ENCODE results near the gene SCN5A. TPM values are rescaled to one million over a fixed set of nuclear protein-coding genes. Genes with fewer than 3 reads are reported as not detected.

SCN5A gene
- total RNA-seq, 1 experiment from 2014 or later, result 4.7 TPM

GRCh38 chr3:38542401-38543298 lies 106.8 kb downstream of the SCN5A start:
- no peak overlapping the region for H3K4me3 ChIP-seq
- H3F3A ChIP-seq (ENCODE audit: insufficient read depth, low read depth), result no peaks in the 10 kb centered on the region
- H3K9me3 ChIP-seq (ENCODE audit: insufficient read depth, low read depth), result no peaks in the 10 kb centered on the region
- H4K20me1 ChIP-seq (ENCODE audit: insufficient read depth), result no peaks in the 10 kb centered on the region
- TF ChIP-seq EZH2 (IDR thresholded peaks at IDR 0.05; ENCODE audit: low read depth), result no peak
- TF ChIP-seq, protein P1, sequence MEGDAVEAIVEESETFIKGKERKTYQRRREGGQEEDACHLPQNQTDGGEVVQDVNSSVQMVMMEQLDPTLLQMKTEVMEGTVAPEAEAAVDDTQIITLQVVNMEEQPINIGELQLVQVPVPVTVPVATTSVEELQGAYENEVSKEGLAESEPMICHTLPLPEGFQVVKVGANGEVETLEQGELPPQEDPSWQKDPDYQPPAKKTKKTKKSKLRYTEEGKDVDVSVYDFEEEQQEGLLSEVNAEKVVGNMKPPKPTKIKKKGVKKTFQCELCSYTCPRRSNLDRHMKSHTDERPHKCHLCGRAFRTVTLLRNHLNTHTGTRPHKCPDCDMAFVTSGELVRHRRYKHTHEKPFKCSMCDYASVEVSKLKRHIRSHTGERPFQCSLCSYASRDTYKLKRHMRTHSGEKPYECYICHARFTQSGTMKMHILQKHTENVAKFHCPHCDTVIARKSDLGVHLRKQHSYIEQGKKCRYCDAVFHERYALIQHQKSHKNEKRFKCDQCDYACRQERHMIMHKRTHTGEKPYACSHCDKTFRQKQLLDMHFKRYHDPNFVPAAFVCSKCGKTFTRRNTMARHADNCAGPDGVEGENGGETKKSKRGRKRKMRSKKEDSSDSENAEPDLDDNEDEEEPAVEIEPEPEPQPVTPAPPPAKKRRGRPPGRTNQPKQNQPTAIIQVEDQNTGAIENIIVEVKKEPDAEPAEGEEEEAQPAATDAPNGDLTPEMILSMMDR (conservative IDR thresholded peaks at IDR 0.05), result no peak
- no peaks in the 10 kb centered on the region for H3K36me3 ChIP-seq (ENCODE audit: low read depth)
- no peaks in the 10 kb centered on the region for H3K79me2 ChIP-seq (ENCODE audit: low read depth)
- DNase-seq, result peak in 1 of 2 experiments; percentile 53
- no peaks in the 10 kb centered on the region for H3K9me2 ChIP-seq (ENCODE audit: insufficient read depth)
- intact Hi-C loops (cut with micrococcal nuclease; ENCODE audit: unreplicated experiment), result no loop called here
- H2AFZ ChIP-seq, result no peak overlapping the region
- H3K27me3 ChIP-seq (ENCODE audit: insufficient read depth, low read depth), result peaks cover 8% of the 10 kb centered on the region; the same call in 1 of the 2 replicates
- CTCF ChIA-PET, result no interaction called here
- no TSS peak for BruUV-seq (replicated peaks)
- no peaks in the 10 kb centered on the region for H3K4me1 ChIP-seq (replicated peaks; ENCODE audit: insufficient read depth)
- H3K4me2 ChIP-seq, result no peak overlapping the region
- POLR2A ChIA-PET (ENCODE audit: unreplicated experiment), result no interaction called here
- no peak overlapping the region for H3K27ac ChIP-seq

DNA sequence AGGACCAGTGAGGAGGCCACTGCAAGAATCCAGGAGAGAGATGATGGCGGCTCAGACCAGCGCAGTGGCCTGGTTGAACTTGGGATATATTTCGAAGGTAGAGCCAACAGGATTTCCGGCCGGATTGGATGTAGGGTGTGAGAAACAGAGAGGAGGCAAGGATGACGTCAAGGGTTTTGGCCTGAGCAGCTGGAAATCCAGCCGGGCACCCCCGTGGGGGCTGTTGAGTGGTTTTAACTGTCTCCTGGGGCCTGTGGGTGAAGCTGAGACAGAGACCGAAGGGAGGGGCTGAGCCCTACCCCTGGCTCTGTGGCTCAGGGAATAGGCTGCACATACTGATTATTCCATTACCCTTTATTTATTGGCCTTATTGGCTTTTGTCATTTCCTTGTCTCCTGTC lies 107.7 kb downstream of the SCN5A start:
- no peaks in the 10 kb centered on the region for H4K20me1 ChIP-seq (ENCODE audit: insufficient read depth)
- no peak overlapping the region for H3K27ac ChIP-seq
- no TSS peak for BruUV-seq (replicated peaks)
- no peaks in the 10 kb centered on the region for H3K9me3 ChIP-seq (ENCODE audit: insufficient read depth, low read depth)
- intact Hi-C loops (cut with micrococcal nuclease; ENCODE audit: unreplicated experiment), result no loop called here
- H3F3A ChIP-seq (ENCODE audit: insufficient read depth, low read depth), result no peaks in the 10 kb centered on the region
- H3K36me3 ChIP-seq (ENCODE audit: low read depth), result no peaks in the 10 kb centered on the region
- no peaks in the 10 kb centered on the region for H3K79me2 ChIP-seq (ENCODE audit: low read depth)
- POLR2A ChIA-PET (ENCODE audit: unreplicated experiment), result no interaction called here
- no peak overlapping the region for H2AFZ ChIP-seq
- CTCF ChIA-PET, result no interaction called here
- no peak for DNase-seq
- TF ChIP-seq EZH2 (IDR thresholded peaks at IDR 0.05; ENCODE audit: low read depth), result no peak
- TF ChIP-seq, protein P1 (conservative IDR thresholded peaks at IDR 0.05), result no peak
- H3K9me2 ChIP-seq (ENCODE audit: insufficient read depth), result no peaks in the 10 kb centered on the region
- H3K27me3 ChIP-seq (ENCODE audit: insufficient read depth, low read depth), result peaks cover 8% of the 10 kb centered on the region; the same call in 1 of the 2 replicates
- H3K4me2 ChIP-seq, result no peak overlapping the region
- no peaks in the 10 kb centered on the region for H3K4me1 ChIP-seq (replicated peaks; ENCODE audit: insufficient read depth)
- H3K4me3 ChIP-seq, result no peak overlapping the region

GRCh38 chr3:38538773-38539353 lies 110.6 kb downstream of the SCN5A start:
- ChIA-PET POLR2A (ENCODE audit: unreplicated experiment) (no interaction called here), CTCF (no interaction called here)
- Histone ChIP-seq H3K36me3 (ENCODE audit: low read depth) (no peaks in the 10 kb centered on the region), H3K27ac (no peak overlapping the region), H3K4me3 (no peak overlapping the region), H3K9me2 (ENCODE audit: insufficient read depth) (no peaks in the 10 kb centered on the region), H3K79me2 (ENCODE audit: low read depth) (no peaks in the 10 kb centered on the region), H2AFZ (no peak overlapping the region), H3K27me3 (ENCODE audit: insufficient read depth, low read depth) (no peaks in the 10 kb centered on the region), H3K9me3 (ENCODE audit: insufficient read depth, low read depth) (no peaks in the 10 kb centered on the region), H4K20me1 (ENCODE audit: insufficient read depth) (no peaks in the 10 kb centered on the region), H3F3A (ENCODE audit: insufficient read depth, low read depth) (no peaks in the 10 kb centered on the region), H3K4me1 (replicated peaks; ENCODE audit: insufficient read depth) (no peaks in the 10 kb centered on the region), H3K4me2 (no peak overlapping the region)
- no TSS peak for BruUV-seq (replicated peaks)
- DNase-seq, result no peak
- TF ChIP-seq EZH2 (IDR thresholded peaks at IDR 0.05; ENCODE audit: low read depth), result no peak
- TF ChIP-seq, protein P1 (conservative IDR thresholded peaks at IDR 0.05), result no peak
- intact Hi-C loops (cut with micrococcal nuclease; ENCODE audit: unreplicated experiment), result no loop called here

Measured in PC-9 (cell line).